WTC11 (cell line): ENCODE measurements around the gene NAV2. TPM values are rescaled to one million over a fixed set of nuclear protein-coding genes. Genes with fewer than 3 reads are reported as not detected.

ENCODE experiments used
- ESRRA ChIP-seq: sonication (generic); formaldehyde crosslinking; IDR thresholded peaks from 2 replicates; pipeline ENCODE4 v1.8.1; 2022; ENCODE audit warnings: mild to moderate bottlenecking, missing genetic modification reagents, borderline replicate concordance
- FOXK1 ChIP-seq: sonication (generic); formaldehyde crosslinking; IDR thresholded peaks from 2 replicates; pipeline ENCODE4 v1.8.0; 2022; ENCODE audit warnings: mild to moderate bottlenecking, moderate library complexity, missing genetic modification reagents
- MXD4 ChIP-seq: fragments of 250-450 bp; sonication (Bioruptor Pico); IDR thresholded peaks from 2 replicates; pipeline ENCODE4 v1.8.0; 2021; ENCODE audit warnings: mild to moderate bottlenecking, moderate library complexity, borderline replicate concordance
- MYBL2 ChIP-seq: sonication (generic); formaldehyde crosslinking; IDR thresholded peaks from 2 replicates; pipeline ENCODE4 v1.8.1; 2023; ENCODE audit warnings: mild to moderate bottlenecking, moderate library complexity, missing genetic modification reagents
- RORB ChIP-seq: fragments of 250-450 bp; sonication (Bioruptor Pico); IDR thresholded peaks from 2 replicates; pipeline ENCODE4 v1.9.0; 2021; ENCODE audit warnings: mild to moderate bottlenecking
- ZNF121 ChIP-seq: sonication (generic); formaldehyde crosslinking; IDR thresholded peaks from 2 replicates; pipeline ENCODE4 v1.8.0; 2023; ENCODE audit warnings: missing genetic modification reagents
- microRNA-seq: library from miRNA; unstranded; fragments of <30 nt; microRNA quantifications from one replicate; pipeline ENCODE4 v1.2.0, GENCODE V29; 2022; ENCODE audit warnings: borderline number of aligned reads
- total RNA-seq: library from RNA; stranded (reverse); gene quantifications from 3 replicates; pipeline ENCODE4 v1.2.3, GENCODE V29; 2021
- TF ChIP-seq, protein P1 (sequence below): sonication (generic); formaldehyde crosslinking; IDR thresholded peaks from 2 replicates; pipeline ENCODE4 v1.8.0; 2022; ENCODE audit warnings: mild to moderate bottlenecking, missing genetic modification reagents
- TF ChIP-seq, protein P2 (sequence below): sonication (generic); formaldehyde crosslinking; IDR thresholded peaks from 2 replicates; pipeline ENCODE4 v1.8.0; 2022; ENCODE audit warnings: missing genetic modification reagents
- TF ChIP-seq, protein P3 (sequence below): sonication (generic); formaldehyde crosslinking; conservative IDR thresholded peaks from 2 replicates; pipeline ENCODE4 v1.8.1; 2022; ENCODE audit warnings: mild to moderate bottlenecking, missing genetic modification reagents
- TF ChIP-seq, protein P4 (sequence below): sonication (generic); formaldehyde crosslinking; IDR thresholded peaks from 2 replicates; pipeline ENCODE4 v1.8.1; 2023; ENCODE audit warnings: mild to moderate bottlenecking, missing genetic modification reagents

The NAV2 gene
- total RNA-seq, 1 experiment from 2014 or later = 42.8 TPM

GRCh38 chr11:20163783-20164481 is 451.3 kb downstream of the NAV2 start (continued):
- TF ChIP-seq, protein P1, sequence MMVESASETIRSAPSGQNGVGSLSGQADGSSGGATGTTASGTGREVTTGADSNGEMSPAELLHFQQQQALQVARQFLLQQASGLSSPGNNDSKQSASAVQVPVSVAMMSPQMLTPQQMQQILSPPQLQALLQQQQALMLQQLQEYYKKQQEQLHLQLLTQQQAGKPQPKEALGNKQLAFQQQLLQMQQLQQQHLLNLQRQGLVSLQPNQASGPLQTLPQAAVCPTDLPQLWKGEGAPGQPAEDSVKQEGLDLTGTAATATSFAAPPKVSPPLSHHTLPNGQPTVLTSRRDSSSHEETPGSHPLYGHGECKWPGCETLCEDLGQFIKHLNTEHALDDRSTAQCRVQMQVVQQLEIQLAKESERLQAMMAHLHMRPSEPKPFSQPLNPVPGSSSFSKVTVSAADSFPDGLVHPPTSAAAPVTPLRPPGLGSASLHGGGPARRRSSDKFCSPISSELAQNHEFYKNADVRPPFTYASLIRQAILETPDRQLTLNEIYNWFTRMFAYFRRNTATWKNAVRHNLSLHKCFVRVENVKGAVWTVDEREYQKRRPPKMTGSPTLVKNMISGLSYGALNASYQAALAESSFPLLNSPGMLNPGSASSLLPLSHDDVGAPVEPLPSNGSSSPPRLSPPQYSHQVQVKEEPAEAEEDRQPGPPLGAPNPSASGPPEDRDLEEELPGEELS (CRISPR knock-in tag) = no peak
- TF ChIP-seq, protein P2, sequence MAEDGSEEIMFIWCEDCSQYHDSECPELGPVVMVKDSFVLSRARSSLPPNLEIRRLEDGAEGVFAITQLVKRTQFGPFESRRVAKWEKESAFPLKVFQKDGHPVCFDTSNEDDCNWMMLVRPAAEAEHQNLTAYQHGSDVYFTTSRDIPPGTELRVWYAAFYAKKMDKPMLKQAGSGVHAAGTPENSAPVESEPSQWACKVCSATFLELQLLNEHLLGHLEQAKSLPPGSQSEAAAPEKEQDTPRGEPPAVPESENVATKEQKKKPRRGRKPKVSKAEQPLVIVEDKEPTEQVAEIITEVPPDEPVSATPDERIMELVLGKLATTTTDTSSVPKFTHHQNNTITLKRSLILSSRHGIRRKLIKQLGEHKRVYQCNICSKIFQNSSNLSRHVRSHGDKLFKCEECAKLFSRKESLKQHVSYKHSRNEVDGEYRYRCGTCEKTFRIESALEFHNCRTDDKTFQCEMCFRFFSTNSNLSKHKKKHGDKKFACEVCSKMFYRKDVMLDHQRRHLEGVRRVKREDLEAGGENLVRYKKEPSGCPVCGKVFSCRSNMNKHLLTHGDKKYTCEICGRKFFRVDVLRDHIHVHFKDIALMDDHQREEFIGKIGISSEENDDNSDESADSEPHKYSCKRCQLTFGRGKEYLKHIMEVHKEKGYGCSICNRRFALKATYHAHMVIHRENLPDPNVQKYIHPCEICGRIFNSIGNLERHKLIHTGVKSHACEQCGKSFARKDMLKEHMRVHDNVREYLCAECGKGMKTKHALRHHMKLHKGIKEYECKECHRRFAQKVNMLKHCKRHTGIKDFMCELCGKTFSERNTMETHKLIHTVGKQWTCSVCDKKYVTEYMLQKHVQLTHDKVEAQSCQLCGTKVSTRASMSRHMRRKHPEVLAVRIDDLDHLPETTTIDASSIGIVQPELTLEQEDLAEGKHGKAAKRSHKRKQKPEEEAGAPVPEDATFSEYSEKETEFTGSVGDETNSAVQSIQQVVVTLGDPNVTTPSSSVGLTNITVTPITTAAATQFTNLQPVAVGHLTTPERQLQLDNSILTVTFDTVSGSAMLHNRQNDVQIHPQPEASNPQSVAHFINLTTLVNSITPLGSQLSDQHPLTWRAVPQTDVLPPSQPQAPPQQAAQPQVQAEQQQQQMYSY (CRISPR knock-in tag) = no peak
- TF ChIP-seq, protein P3, sequence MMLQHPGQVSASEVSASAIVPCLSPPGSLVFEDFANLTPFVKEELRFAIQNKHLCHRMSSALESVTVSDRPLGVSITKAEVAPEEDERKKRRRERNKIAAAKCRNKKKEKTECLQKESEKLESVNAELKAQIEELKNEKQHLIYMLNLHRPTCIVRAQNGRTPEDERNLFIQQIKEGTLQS = no peak
- TF ChIP-seq, protein P4, sequence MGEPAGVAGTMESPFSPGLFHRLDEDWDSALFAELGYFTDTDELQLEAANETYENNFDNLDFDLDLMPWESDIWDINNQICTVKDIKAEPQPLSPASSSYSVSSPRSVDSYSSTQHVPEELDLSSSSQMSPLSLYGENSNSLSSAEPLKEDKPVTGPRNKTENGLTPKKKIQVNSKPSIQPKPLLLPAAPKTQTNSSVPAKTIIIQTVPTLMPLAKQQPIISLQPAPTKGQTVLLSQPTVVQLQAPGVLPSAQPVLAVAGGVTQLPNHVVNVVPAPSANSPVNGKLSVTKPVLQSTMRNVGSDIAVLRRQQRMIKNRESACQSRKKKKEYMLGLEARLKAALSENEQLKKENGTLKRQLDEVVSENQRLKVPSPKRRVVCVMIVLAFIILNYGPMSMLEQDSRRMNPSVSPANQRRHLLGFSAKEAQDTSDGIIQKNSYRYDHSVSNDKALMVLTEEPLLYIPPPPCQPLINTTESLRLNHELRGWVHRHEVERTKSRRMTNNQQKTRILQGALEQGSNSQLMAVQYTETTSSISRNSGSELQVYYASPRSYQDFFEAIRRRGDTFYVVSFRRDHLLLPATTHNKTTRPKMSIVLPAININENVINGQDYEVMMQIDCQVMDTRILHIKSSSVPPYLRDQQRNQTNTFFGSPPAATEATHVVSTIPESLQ (CRISPR knock-in tag) = no peak
- TF ChIP-seq FOXK1 (CRISPR knock-in tag) = no peak
- no peak for TF ChIP-seq ZNF121 (CRISPR knock-in tag)
- no peak for TF ChIP-seq MYBL2 (CRISPR knock-in tag)
- no peak for TF ChIP-seq RORB (CRISPR knock-in tag)
- TF ChIP-seq ESRRA (CRISPR knock-in tag) = no peak
- TF ChIP-seq MXD4 (CRISPR knock-in tag) = no peak
- TF ChIP-seq, all 79 proteins: peak for 0

Small RNA genes within 50 kb of the gene (microRNA-seq; reads per million reads assigned to microRNA genes)
- gene MIR4694 = not detected
